Endodermal cell (in vitro differentiated cells): Measurements from ENCODE around the gene ZCCHC24. TPM values are rescaled to one million over a fixed set of nuclear protein-coding genes. Genes with fewer than 3 reads are reported as not detected.

Experiments
- DNase-seq: peaks from one replicate; pipeline ENCODE4 v3.0.0-alpha.2; 2017
- H3K27ac ChIP-seq: 2 replicates; pipeline ENCODE4 v1.5.1; 2013; ENCODE audit warnings: mild to moderate bottlenecking, low read depth, low read length, moderate library complexity
- H3K27me3 ChIP-seq: 2 replicates; pipeline ENCODE4 v1.6.1; 2013; ENCODE audit warnings: mild to moderate bottlenecking, low read length, moderate library complexity; ENCODE audit not compliant: insufficient read depth, control insufficient read depth, poor library complexity, severe bottlenecking
- H3K36me3 ChIP-seq: 2 replicates; pipeline ENCODE4 v1.7.0; 2013; ENCODE audit warnings: mild to moderate bottlenecking, low read length, moderate library complexity; ENCODE audit not compliant: control insufficient read depth, insufficient read depth
- H3K4me1 ChIP-seq: one replicate; pipeline ENCODE4 v1.7.0; 2013; ENCODE audit warnings: low read length; ENCODE audit not compliant: control insufficient read depth, insufficient read depth
- H3K4me3 ChIP-seq: 2 replicates; pipeline ENCODE4 v1.5.1; 2013; ENCODE audit warnings: mild to moderate bottlenecking, low read length, moderate library complexity
- H3K9ac ChIP-seq: 2 replicates; pipeline ENCODE4 v1.6.1; 2013; ENCODE audit warnings: mild to moderate bottlenecking, low read length, moderate library complexity; ENCODE audit not compliant: poor library complexity, severe bottlenecking; ENCODE audit errors: extremely low read depth
- H3K9me3 ChIP-seq: 2 replicates; pipeline ENCODE4 v1.6.1; 2013; ENCODE audit warnings: mild to moderate bottlenecking, low read length, moderate library complexity; ENCODE audit not compliant: control insufficient read depth
- H3K27ac Mint-ChIP-seq: 2 replicates; pipeline ENCODE4 v1.8.0; 2020; ENCODE audit warnings: mixed read lengths
- H3K27me3 Mint-ChIP-seq: 2 replicates; pipeline ENCODE4 v1.8.0; 2021; ENCODE audit warnings: mild to moderate bottlenecking, mixed read lengths; ENCODE audit not compliant: insufficient read depth
- H3K36me3 Mint-ChIP-seq: 2 replicates; pipeline ENCODE4 v1.8.0; 2020; ENCODE audit warnings: low read depth, mixed read lengths
- H3K4me1 Mint-ChIP-seq: 2 replicates; pipeline ENCODE4 v1.8.0; 2020; ENCODE audit warnings: mixed read lengths
- H3K4me3 Mint-ChIP-seq: 2 replicates; pipeline ENCODE4 v1.8.0; 2020; ENCODE audit warnings: mild to moderate bottlenecking, moderate library complexity, mixed read lengths
- H3K9me3 Mint-ChIP-seq: 2 replicates; pipeline ENCODE4 v1.8.0; 2020; ENCODE audit warnings: mild to moderate bottlenecking, mixed read lengths
- WGBS, 2 experiments: methylation state at CpG; one replicate each; pipeline versions ENCODE4 v1.1.5 to v1.1.7; 2013; ENCODE audit warnings: missing lambda C conversion rate in 2 of 2, mixed read lengths in 1 of 2; ENCODE audit not compliant: insufficient coverage in 1 of 2, insufficient read length in 1 of 2; 5-methylcytosine and 5-hydroxymethylcytosine counted together
- total RNA-seq, 2 donors: library from RNA; stranded (reverse); fragmentation: NEBNext Ultra II Directional in 1 of 2; extraction: Animal tissue kit (Norgen Biotek cat#: 25700) in 1 of 2; gene quantifications; 2 replicates in 1 of 2; 3 replicates in 1 of 2; pipeline ENCODE4 v1.2.1, GENCODE V29; 2021
- TF ChIP-seq, protein P1 (sequence below): fragments of 200-600 bp; sonication (generic); conservative IDR thresholded peaks from 2 replicates; pipeline ENCODE4 v1.5.0; 2021; ENCODE audit warnings: antibody characterized with exemption, mild to moderate bottlenecking

The ZCCHC24 gene
- total RNA-seq, 2 donors from 2014 or later, result 7.6 to 10.7 TPM

- no peak overlapping the region for H3K4me3 Mint-ChIP-seq
These were observed 23.1 kb downstream of the ZCCHC24 start for GRCh38 chr10:79422178-79422892.

GRCh38 chr10:79420974-79421688, 24.3 kb downstream of the ZCCHC24 start:
- WGBS, 2 experiments, result 90 to 93% methylated on average over 8 to 12 of the region's 12 CpGs
- Mint-ChIP-seq H3K4me1 (peaks cover 2% of the 10 kb centered on the region), H3K9me3 (no peaks in the 10 kb centered on the region), H3K4me3 (no peak overlapping the region), H3K27ac (no peak overlapping the region), H3K36me3 (peaks cover 3% of the 10 kb centered on the region), H3K27me3 (no peaks in the 10 kb centered on the region)
- Histone ChIP-seq H3K9me3 (no peaks in the 10 kb centered on the region), H3K27ac (no peak overlapping the region), H3K4me3 (no peak overlapping the region), H3K9ac (no peak overlapping the region), H3K36me3 (peaks cover 5% of the 10 kb centered on the region), H3K27me3 (no peaks in the 10 kb centered on the region), H3K4me1 (no peaks in the 10 kb centered on the region)
- no peak for DNase-seq
- TF ChIP-seq, protein P1, sequence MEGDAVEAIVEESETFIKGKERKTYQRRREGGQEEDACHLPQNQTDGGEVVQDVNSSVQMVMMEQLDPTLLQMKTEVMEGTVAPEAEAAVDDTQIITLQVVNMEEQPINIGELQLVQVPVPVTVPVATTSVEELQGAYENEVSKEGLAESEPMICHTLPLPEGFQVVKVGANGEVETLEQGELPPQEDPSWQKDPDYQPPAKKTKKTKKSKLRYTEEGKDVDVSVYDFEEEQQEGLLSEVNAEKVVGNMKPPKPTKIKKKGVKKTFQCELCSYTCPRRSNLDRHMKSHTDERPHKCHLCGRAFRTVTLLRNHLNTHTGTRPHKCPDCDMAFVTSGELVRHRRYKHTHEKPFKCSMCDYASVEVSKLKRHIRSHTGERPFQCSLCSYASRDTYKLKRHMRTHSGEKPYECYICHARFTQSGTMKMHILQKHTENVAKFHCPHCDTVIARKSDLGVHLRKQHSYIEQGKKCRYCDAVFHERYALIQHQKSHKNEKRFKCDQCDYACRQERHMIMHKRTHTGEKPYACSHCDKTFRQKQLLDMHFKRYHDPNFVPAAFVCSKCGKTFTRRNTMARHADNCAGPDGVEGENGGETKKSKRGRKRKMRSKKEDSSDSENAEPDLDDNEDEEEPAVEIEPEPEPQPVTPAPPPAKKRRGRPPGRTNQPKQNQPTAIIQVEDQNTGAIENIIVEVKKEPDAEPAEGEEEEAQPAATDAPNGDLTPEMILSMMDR, result no peak

More at GRCh38 chr10:79422178-79422892, 23.1 kb downstream of the ZCCHC24 start:
- H3K4me1 Mint-ChIP-seq, result peaks cover 2% of the 10 kb centered on the region
- DNase-seq, result no peak
- Histone ChIP-seq H3K9me3 (no peaks in the 10 kb centered on the region), H3K27me3 (no peaks in the 10 kb centered on the region), H3K4me1 (no peaks in the 10 kb centered on the region), H3K36me3 (peaks cover 8% of the 10 kb centered on the region), H3K27ac (no peak overlapping the region), H3K9ac (no peak overlapping the region), H3K4me3 (no peak overlapping the region)
- no peak overlapping the region for H3K27ac Mint-ChIP-seq
- TF ChIP-seq, protein P1, result no peak
- H3K27me3 Mint-ChIP-seq, result no peaks in the 10 kb centered on the region
- WGBS, 2 experiments, result 86 to 87% methylated on average over 6 to 8 of the region's 9 CpGs
- no peaks in the 10 kb centered on the region for H3K9me3 Mint-ChIP-seq
- no peaks in the 10 kb centered on the region for H3K36me3 Mint-ChIP-seq

- 94 to 97% methylated on average over 10 to 13 of the region's 13 CpGs for WGBS, 2 experiments
- Histone ChIP-seq H3K36me3 (no peaks in the 10 kb centered on the region), H3K4me1 (no peaks in the 10 kb centered on the region), H3K27me3 (no peaks in the 10 kb centered on the region), H3K9ac (no peak overlapping the region), H3K27ac (no peak overlapping the region), H3K4me3 (no peak overlapping the region), H3K9me3 (no peaks in the 10 kb centered on the region)
- TF ChIP-seq, protein P1, result no peak
- no peaks in the 10 kb centered on the region for H3K9me3 Mint-ChIP-seq
- no peak overlapping the region for H3K4me3 Mint-ChIP-seq
- peaks cover 2% of the 10 kb centered on the region for H3K4me1 Mint-ChIP-seq
- no peak overlapping the region for H3K27ac Mint-ChIP-seq
- no peak for DNase-seq
- H3K27me3 Mint-ChIP-seq, result no peaks in the 10 kb centered on the region
- peaks cover 3% of the 10 kb centered on the region for H3K36me3 Mint-ChIP-seq
These were observed 26.4 kb downstream of the ZCCHC24 start for GRCh38 chr10:79418886-79419595.
